Loucy (cell line): ENCODE data around the gene SETD2.
A peak's percentile ranks its signal among the peaks of the same experiment; 100 is the strongest.

Source experiments
- H2AFZ ChIP-seq: fragments of 200-600 bp; sonication (generic); 2 replicates; pipeline ENCODE4 v1.6.0; 2016; ENCODE audit warnings: antibody characterized with exemption, mild to moderate bottlenecking, low read length, moderate library complexity
- H3F3A ChIP-seq: fragments of 200-600 bp; 2 replicates; pipeline ENCODE4 v1.6.0; 2016; ENCODE audit warnings: antibody characterized with exemption, low read depth, mild to moderate bottlenecking
- H3K27me3 ChIP-seq: fragments of 200-600 bp; sonication (generic); 2 replicates; pipeline ENCODE4 v1.6.1; 2014; ENCODE audit warnings: low read length, mild to moderate bottlenecking; ENCODE audit not compliant: insufficient read depth, poor library complexity, severe bottlenecking
- H3K36me3 ChIP-seq: fragments of 200-600 bp; sonication (generic); 2 replicates; pipeline ENCODE4 v1.6.1; 2016; ENCODE audit warnings: low read length; ENCODE audit not compliant: insufficient read depth
- H3K4me1 ChIP-seq: fragments of 200-600 bp; sonication (generic); 2 replicates; pipeline ENCODE4 v1.5.1; 2014; ENCODE audit warnings: low read length, mild to moderate bottlenecking; ENCODE audit not compliant: insufficient read depth, poor library complexity, severe bottlenecking
- H3K4me2 ChIP-seq: fragments of 200-600 bp; sonication (generic); 2 replicates; pipeline ENCODE4 v1.6.0; 2014; ENCODE audit warnings: antibody characterized with exemption, low read length, low read depth, mild to moderate bottlenecking; ENCODE audit not compliant: poor library complexity, severe bottlenecking
- H3K4me3 ChIP-seq: fragments of 200-600 bp; sonication (generic); 2 replicates; pipeline ENCODE4 v1.5.1; 2014; ENCODE audit warnings: low read length, mild to moderate bottlenecking, mixed read lengths; ENCODE audit not compliant: poor library complexity, severe bottlenecking
- H3K79me2 ChIP-seq: fragments of 200-600 bp; sonication (generic); 2 replicates; pipeline ENCODE4 v1.6.1; 2014; ENCODE audit warnings: low read length; ENCODE audit not compliant: insufficient read depth
- H3K9ac ChIP-seq: fragments of 200-600 bp; sonication (generic); 2 replicates; pipeline ENCODE4 v1.6.0; 2014; ENCODE audit warnings: mild to moderate bottlenecking, low read depth, low read length, moderate library complexity; ENCODE audit not compliant: poor library complexity, severe bottlenecking
- H3K9me2 ChIP-seq: fragments of 200-600 bp; sonication (generic); replicated peaks from 2 replicates; pipeline ENCODE4 v1.6.1; 2016; ENCODE audit warnings: low read depth, low read length, mixed read lengths
- H3K9me3 ChIP-seq: fragments of 200-600 bp; sonication (generic); 2 replicates; pipeline ENCODE4 v1.6.1; 2014; ENCODE audit warnings: mild to moderate bottlenecking, antibody characterized with exemption, low read length, low read depth; ENCODE audit not compliant: insufficient read depth
- H4K20me1 ChIP-seq: fragments of 200-600 bp; sonication (generic); 2 replicates; pipeline ENCODE4 v1.6.0; 2014; ENCODE audit warnings: antibody characterized with exemption, low read length, mild to moderate bottlenecking; ENCODE audit not compliant: insufficient read depth, poor library complexity, severe bottlenecking
- EZH2phosphoT487 ChIP-seq: fragments of 200-600 bp; IDR thresholded peaks from 2 replicates; pipeline ENCODE4 v1.6.1; 2018; ENCODE audit warnings: antibody characterized with exemption, mild to moderate bottlenecking, moderate library complexity, borderline replicate concordance
- TF ChIP-seq, protein P1 (sequence below): fragments of 200-600 bp; sonication (generic); conservative IDR thresholded peaks from 2 replicates; pipeline ENCODE4 v1.5.1; 2014; ENCODE audit warnings: mild to moderate bottlenecking, antibody characterized with exemption, low read length

Gene SETD2

DNA sequence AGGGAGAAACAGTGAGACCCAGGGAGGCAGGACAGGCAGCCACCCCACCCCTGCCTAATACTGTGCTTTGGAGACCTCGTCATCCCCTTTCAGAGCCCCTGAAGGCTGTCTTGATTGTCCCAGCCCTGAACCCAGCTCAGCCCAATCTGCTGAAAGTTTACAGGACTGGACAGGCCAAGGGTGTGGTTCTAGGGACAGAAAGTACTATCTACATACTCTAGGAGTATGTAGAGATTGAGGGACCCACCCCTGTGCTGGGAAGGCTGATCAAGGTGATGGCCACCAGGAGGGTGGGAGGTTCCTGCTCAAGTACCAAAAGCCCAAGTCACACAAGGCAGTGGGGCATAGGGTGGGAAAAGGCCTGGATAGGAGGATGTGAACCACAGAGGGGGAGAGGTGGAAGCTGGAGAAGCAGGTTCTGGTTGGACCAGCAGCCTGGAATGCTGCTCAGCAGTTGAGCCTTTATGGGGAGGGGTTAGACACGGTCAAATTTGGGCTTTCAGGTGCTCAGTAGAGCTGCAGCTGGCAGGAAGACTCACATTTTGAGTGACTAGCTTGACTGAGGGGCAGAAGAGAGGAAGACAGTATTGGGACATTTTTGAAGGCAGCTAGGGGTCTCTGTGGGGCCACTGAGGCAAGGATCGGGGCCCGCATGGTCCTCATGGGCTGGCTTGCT is 177.7 kb downstream of the SETD2 start:
- Histone ChIP-seq H3K4me2 (peak overlapping the region; percentile 93), H3K4me3 (peak overlapping the region; percentile 67), H3K36me3 (peaks cover 2% of the 10 kb centered on the region; the same call in 1 of the 2 replicates), H3K79me2 (peaks cover 94% of the 10 kb centered on the region), H3F3A (no peaks in the 10 kb centered on the region), H3K9ac (peak overlapping the region; percentile 73), H3K4me1 (peaks cover 87% of the 10 kb centered on the region), H3K9me3 (no peaks in the 10 kb centered on the region), H3K27me3 (no peaks in the 10 kb centered on the region), H2AFZ (no peak overlapping the region), H3K9me2 (no peaks in the 10 kb centered on the region), H4K20me1 (no peaks in the 10 kb centered on the region)
- no peak for TF ChIP-seq EZH2phosphoT487
- TF ChIP-seq, protein P1, sequence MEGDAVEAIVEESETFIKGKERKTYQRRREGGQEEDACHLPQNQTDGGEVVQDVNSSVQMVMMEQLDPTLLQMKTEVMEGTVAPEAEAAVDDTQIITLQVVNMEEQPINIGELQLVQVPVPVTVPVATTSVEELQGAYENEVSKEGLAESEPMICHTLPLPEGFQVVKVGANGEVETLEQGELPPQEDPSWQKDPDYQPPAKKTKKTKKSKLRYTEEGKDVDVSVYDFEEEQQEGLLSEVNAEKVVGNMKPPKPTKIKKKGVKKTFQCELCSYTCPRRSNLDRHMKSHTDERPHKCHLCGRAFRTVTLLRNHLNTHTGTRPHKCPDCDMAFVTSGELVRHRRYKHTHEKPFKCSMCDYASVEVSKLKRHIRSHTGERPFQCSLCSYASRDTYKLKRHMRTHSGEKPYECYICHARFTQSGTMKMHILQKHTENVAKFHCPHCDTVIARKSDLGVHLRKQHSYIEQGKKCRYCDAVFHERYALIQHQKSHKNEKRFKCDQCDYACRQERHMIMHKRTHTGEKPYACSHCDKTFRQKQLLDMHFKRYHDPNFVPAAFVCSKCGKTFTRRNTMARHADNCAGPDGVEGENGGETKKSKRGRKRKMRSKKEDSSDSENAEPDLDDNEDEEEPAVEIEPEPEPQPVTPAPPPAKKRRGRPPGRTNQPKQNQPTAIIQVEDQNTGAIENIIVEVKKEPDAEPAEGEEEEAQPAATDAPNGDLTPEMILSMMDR: no peak

DNA sequence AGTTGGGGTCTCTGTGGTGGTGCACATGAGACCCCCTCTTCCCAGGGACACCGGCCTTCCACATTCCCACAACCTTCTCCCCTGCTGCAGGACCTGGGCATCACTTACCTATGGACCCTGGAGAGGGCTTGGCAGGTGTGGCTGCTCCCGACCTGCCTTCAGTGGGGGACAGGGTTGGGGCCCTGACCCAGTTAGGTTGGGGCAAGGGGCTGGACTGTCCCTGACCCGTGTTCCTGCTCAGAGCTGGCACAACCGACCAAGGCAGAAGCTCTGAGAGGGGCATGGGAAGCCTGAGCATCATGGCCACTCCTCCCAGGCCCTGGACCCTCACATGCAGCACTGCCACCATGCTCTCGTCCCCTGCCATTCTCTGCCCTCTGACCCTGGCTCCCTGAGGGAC is 178.3 kb downstream of the SETD2 start:
- Histone ChIP-seq H3K27me3 (no peaks in the 10 kb centered on the region), H3F3A (no peaks in the 10 kb centered on the region), H3K9me3 (no peaks in the 10 kb centered on the region), H2AFZ (no peak overlapping the region), H3K4me1 (peaks cover 87% of the 10 kb centered on the region), H3K9me2 (no peaks in the 10 kb centered on the region), H3K4me2 (peak overlapping the region; percentile 93), H3K79me2 (peaks cover 95% of the 10 kb centered on the region), H4K20me1 (no peaks in the 10 kb centered on the region), H3K9ac (peak overlapping the region; percentile 73), H3K36me3 (no peaks in the 10 kb centered on the region; the same call in 1 of the 2 replicates), H3K4me3 (no peak overlapping the region)
- no peak for TF ChIP-seq EZH2phosphoT487
- TF ChIP-seq, protein P1: no peak

GRCh38 chr3:46984591-46985459 is 179.1 kb downstream of the SETD2 start:
- Histone ChIP-seq H3K4me1 (peaks cover 82% of the 10 kb centered on the region), H3K4me2 (peak overlapping the region; percentile 93), H2AFZ (no peak overlapping the region)

More at GRCh38 chr3:46984591-46985459, 179.1 kb downstream of the SETD2 start:
- no peaks in the 10 kb centered on the region for H4K20me1 ChIP-seq
- peak overlapping the region; percentile 31 for H3K9ac ChIP-seq
- no peaks in the 10 kb centered on the region for H3K27me3 ChIP-seq
- H3K9me3 ChIP-seq: no peaks in the 10 kb centered on the region
- H3K79me2 ChIP-seq: peaks cover 95% of the 10 kb centered on the region
- no peaks in the 10 kb centered on the region for H3F3A ChIP-seq
- no peaks in the 10 kb centered on the region; the same call in 1 of the 2 replicates for H3K36me3 ChIP-seq
- no peak overlapping the region for H3K4me3 ChIP-seq
- no peaks in the 10 kb centered on the region for H3K9me2 ChIP-seq
- no peak for TF ChIP-seq EZH2phosphoT487
- TF ChIP-seq, protein P1: no peak
